ENCODE results near the gene GRAMD1C. TPM values are rescaled to one million over a fixed set of nuclear protein-coding genes. Genes with fewer than 3 reads are reported as not detected.

Gene GRAMD1C
- total RNA-seq, 2 donors from 2014 or later = 1.6 to 5.1 TPM

GRCh38 chr3:113977822-113978221 lies 139.2 kb downstream of the GRAMD1C start:
- H3K4me1 ChIP-seq (ENCODE audit: control insufficient read depth, insufficient read depth, low read length) = no peaks in the 10 kb centered on the region
- TF ChIP-seq, protein P1, sequence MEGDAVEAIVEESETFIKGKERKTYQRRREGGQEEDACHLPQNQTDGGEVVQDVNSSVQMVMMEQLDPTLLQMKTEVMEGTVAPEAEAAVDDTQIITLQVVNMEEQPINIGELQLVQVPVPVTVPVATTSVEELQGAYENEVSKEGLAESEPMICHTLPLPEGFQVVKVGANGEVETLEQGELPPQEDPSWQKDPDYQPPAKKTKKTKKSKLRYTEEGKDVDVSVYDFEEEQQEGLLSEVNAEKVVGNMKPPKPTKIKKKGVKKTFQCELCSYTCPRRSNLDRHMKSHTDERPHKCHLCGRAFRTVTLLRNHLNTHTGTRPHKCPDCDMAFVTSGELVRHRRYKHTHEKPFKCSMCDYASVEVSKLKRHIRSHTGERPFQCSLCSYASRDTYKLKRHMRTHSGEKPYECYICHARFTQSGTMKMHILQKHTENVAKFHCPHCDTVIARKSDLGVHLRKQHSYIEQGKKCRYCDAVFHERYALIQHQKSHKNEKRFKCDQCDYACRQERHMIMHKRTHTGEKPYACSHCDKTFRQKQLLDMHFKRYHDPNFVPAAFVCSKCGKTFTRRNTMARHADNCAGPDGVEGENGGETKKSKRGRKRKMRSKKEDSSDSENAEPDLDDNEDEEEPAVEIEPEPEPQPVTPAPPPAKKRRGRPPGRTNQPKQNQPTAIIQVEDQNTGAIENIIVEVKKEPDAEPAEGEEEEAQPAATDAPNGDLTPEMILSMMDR (conservative IDR thresholded peaks at IDR 0.05) = no peak
- Mint-ChIP-seq H3K27ac (no peak overlapping the region), H3K27me3 (ENCODE audit: insufficient read depth) (no peaks in the 10 kb centered on the region), H3K36me3 (ENCODE audit: low read depth) (peaks cover 17% of the 10 kb centered on the region), H3K9me3 (peaks cover 21% of the 10 kb centered on the region), H3K4me3 (no peak overlapping the region), H3K4me1 (no peaks in the 10 kb centered on the region)
- no peaks in the 10 kb centered on the region for H3K27me3 ChIP-seq (ENCODE audit: control insufficient read depth, insufficient read depth, low read length, poor library complexity, severe bottlenecking)
- WGBS, 2 experiments (ENCODE audit: insufficient coverage in 1 of 2, insufficient read length in 1 of 2) = 87% methylated on average over 4 of the region's 4 CpGs; no CpG with 5 or more reads in 1 of the 2 experiments
- H3K36me3 ChIP-seq (ENCODE audit: control insufficient read depth, insufficient read depth, low read length) = no peaks in the 10 kb centered on the region
- no peak for DNase-seq
- H3K27ac ChIP-seq (ENCODE audit: low read depth, low read length) = no peak overlapping the region
- H3K9ac ChIP-seq (ENCODE audit: extremely low read depth, low read length, poor library complexity, severe bottlenecking) = no peak overlapping the region
- H3K9me3 ChIP-seq (ENCODE audit: control insufficient read depth, low read length) = peaks cover 20% of the 10 kb centered on the region
- H3K4me3 ChIP-seq (ENCODE audit: low read length) = no peak overlapping the region

DNA sequence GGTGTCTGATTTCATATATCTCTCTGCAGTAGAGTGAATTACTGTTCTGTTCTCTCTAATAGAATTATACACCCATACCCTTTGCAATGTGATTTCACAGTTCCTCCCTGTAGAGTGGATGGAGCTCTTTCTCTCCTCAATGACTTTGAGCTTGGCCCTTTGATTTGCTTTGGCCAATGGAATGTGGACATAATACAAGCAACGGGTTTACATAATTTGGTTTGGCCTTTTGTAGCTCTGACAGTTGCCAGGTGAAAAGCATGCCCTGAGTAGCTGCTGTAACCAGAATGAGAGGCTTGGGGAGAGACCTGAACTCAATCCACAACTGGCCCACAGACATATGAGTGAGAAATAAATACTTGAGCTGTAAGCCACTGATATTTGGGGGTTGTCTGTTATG lies 141.3 kb downstream of the GRAMD1C start:
- H3K27ac Mint-ChIP-seq = no peak overlapping the region
- Histone ChIP-seq H3K4me1 (ENCODE audit: control insufficient read depth, insufficient read depth, low read length) (peaks cover 4% of the 10 kb centered on the region), H3K36me3 (ENCODE audit: control insufficient read depth, insufficient read depth, low read length) (no peaks in the 10 kb centered on the region), H3K4me3 (ENCODE audit: low read length) (no peak overlapping the region), H3K9me3 (ENCODE audit: control insufficient read depth, low read length) (no peaks in the 10 kb centered on the region), H3K27ac (ENCODE audit: low read depth, low read length) (no peak overlapping the region), H3K9ac (ENCODE audit: extremely low read depth, low read length, poor library complexity, severe bottlenecking) (no peak overlapping the region), H3K27me3 (ENCODE audit: control insufficient read depth, insufficient read depth, low read length, poor library complexity, severe bottlenecking) (no peaks in the 10 kb centered on the region)
- no peaks in the 10 kb centered on the region for H3K27me3 Mint-ChIP-seq (ENCODE audit: insufficient read depth)
- WGBS, 2 experiments (ENCODE audit: insufficient coverage in 1 of 2, insufficient read length in 1 of 2) = 85 to 100% methylated on average over 1 of the region's 1 CpG
- H3K4me1 Mint-ChIP-seq = peaks cover 1% of the 10 kb centered on the region
- TF ChIP-seq, protein P1 (conservative IDR thresholded peaks at IDR 0.05) = no peak
- DNase-seq = no peak
- H3K9me3 Mint-ChIP-seq = peaks cover under 1% of the 10 kb centered on the region
- H3K36me3 Mint-ChIP-seq (ENCODE audit: low read depth) = peaks cover 1% of the 10 kb centered on the region
- no peak overlapping the region for H3K4me3 Mint-ChIP-seq

DNA sequence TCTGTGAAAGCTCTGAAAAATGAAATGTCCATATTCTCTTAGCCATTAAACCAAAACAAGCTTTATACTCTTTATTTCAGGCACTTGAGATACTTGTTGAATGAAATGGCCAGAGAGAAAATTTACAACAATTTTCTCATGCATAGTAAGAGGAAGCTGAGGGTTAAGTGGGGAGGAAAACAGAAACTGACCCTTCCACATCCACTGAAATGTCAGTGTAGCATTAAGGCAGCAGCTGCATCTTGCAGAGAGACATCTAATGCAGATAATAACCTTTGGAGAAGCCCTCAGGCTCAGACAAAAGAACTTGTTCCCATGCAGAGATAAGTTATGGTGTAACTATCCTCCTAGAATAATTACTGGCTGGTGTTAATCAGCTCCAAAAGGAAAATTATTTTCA lies 143.2 kb downstream of the GRAMD1C start:
- TF ChIP-seq, protein P1 (conservative IDR thresholded peaks at IDR 0.05) = no peak
- no peak overlapping the region for H3K9ac ChIP-seq (ENCODE audit: extremely low read depth, low read length, poor library complexity, severe bottlenecking)
- no peaks in the 10 kb centered on the region for H3K27me3 ChIP-seq (ENCODE audit: control insufficient read depth, insufficient read depth, low read length, poor library complexity, severe bottlenecking)
- Mint-ChIP-seq H3K27me3 (ENCODE audit: insufficient read depth) (no peaks in the 10 kb centered on the region), H3K4me3 (no peak overlapping the region), H3K27ac (no peak overlapping the region), H3K9me3 (no peaks in the 10 kb centered on the region), H3K36me3 (ENCODE audit: low read depth) (peaks cover 2% of the 10 kb centered on the region), H3K4me1 (peaks cover 5% of the 10 kb centered on the region)
- H3K9me3 ChIP-seq (ENCODE audit: control insufficient read depth, low read length) = peaks cover 5% of the 10 kb centered on the region
- no peak for DNase-seq
- no peak overlapping the region for H3K27ac ChIP-seq (ENCODE audit: low read depth, low read length)
- peaks cover 4% of the 10 kb centered on the region for H3K4me1 ChIP-seq (ENCODE audit: control insufficient read depth, insufficient read depth, low read length)
- H3K36me3 ChIP-seq (ENCODE audit: control insufficient read depth, insufficient read depth, low read length) = no peaks in the 10 kb centered on the region
- no peak overlapping the region for H3K4me3 ChIP-seq (ENCODE audit: low read length)

Data from endodermal cell (in vitro differentiated cells).